HL-60/S4 treated with retinoic acid at 250 ng/mL for 4 days and 3 days (cell line): ENCODE data around the gene NAALADL2.

Source experiments
- in situ Hi-C: fragments of 300-500 bp; cut with MboI; formaldehyde crosslinking; loops from 2 replicates; pipeline ENCODE4 v1.7.0; 2022; ENCODE audit warnings: low sequenced_read_pairs

The NAALADL2 gene

GRCh38 chr3:174859114-174859735 lies at the start of gene NAALADL2:
Gene NAALADL2 (plus strand): TSS chr3:174859334.
- in situ Hi-C loops: no loop called here

DNA sequence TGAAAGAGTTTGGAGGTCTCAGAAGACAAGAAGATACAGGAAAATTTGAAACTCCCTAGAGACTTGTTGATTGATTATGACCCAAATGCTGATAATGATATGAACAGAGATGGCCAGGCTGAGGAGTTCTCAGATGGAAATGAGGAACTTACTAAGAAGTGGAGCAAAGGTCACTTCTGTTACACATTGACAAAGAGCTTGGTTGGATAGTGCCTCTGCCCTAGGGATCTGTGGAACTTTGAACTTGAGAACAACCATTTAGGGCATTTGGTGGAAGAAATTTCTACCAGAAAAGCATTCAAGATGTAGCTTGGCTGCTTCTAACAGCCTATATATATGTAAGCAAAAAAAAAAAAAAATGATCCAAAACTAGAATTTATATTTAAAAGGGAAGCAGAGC lies 48.9 kb upstream of the NAALADL2 start:
- in situ Hi-C loops: no loop called here

GRCh38 chr3:174812172-174812862 lies 46.8 kb upstream of the NAALADL2 start:
- in situ Hi-C loops: no loop called here

GRCh38 chr3:174815750-174816149 lies 43.4 kb upstream of the NAALADL2 start:
- in situ Hi-C loops: no loop called here

- in situ Hi-C loops: no loop called here
Measured at GRCh38 chr3:174820885-174821284, 38.2 kb upstream of the NAALADL2 start.

DNA sequence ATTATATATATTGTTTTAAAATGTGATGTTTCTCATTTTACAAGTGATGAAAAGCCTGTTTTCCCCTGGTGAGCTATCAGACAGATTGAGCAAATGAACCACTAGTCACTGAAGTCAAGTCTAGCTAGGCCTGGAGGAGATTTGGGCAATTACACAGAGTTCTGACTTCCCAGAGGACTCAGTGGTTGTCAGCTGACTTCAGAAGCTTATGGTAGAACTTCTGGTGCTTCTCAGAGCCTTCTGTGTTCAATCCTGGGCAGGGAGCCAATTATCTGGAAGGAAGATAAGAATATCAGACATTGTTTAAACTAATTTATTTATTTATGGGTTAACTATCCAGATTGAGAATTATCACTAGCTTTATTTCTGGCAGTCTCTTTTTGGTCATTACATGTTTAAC lies 37.7 kb upstream of the NAALADL2 start:
- in situ Hi-C loops: no loop called here

DNA sequence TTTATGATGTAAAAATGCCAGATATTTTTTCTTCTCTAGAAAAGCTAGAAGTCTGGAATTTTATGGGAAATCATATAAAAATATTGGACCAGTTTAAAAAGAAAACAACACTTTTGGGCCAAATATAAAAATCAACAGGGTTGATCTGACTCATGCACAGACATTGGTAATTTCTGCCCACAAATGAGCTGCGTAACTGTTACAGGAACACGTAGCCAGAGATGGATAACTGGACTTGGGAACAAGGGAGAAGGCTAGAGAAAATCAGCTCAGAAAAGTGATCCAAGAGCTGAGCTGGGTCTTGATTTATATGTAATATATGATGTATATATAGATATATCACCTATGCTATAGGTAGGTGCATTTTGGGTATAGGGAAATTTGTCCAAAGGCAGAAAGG lies 36.8 kb upstream of the NAALADL2 start:
- in situ Hi-C loops: no loop called here

DNA sequence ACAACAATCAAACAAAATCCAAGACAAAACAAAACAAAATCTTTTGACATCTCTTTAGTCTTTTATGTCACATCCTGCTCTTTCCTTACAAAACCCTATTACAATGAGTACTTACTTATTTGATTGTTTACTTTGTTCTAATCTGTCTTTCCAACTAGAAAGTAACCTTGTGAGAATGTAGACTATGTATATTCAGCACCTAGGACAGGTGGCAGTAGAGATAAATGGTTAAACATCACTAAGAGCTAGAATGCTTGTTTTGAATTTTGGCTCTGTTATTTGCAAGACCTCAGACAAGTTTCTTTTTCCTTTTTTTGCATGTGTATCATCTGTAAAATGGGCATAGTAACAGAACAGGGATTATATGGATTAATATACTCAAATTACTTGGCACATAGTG lies 33.1 kb upstream of the NAALADL2 start:
- in situ Hi-C loops: no loop called here

DNA sequence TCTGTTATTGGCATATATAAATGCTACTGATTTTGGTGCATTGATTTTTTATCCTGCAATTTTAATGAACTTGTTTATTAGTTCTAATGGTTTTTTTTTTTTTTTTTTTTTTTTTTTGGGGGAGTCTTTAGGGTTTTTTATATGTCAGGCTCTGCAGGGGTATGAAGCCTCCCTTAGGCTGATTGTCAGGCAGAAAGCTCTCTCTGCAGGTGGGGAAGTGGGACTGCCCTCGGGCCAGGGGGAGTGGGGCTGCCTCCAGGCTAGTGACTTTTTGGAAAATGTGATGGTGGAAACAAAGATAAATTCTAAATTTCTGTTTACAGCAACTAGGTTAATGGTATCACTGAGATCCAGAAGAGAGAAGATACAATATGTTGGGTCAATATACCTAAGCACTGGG lies 14.4 kb upstream of the NAALADL2 start:
- in situ Hi-C loops: no loop called here

DNA sequence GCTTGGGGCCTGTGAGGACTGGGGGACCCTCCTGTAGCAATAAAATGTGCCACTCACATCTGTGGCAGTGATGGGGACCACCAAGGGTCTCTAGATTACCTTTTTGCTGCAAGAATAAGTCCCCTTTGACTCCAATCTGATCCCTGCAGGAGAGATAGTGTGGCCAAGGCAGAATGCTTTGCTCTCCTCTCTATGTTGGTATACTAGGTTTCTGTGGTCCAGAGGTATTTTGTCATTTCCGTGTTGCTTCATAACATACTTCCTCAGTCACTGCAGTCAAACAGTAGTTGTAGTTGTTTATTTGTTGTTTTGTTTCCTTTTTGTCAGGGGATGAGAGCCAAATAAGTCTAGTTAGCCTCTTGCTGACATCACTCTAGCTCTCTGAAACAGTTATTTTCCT lies 13.1 kb upstream of the NAALADL2 start:
- in situ Hi-C loops: no loop called here

DNA sequence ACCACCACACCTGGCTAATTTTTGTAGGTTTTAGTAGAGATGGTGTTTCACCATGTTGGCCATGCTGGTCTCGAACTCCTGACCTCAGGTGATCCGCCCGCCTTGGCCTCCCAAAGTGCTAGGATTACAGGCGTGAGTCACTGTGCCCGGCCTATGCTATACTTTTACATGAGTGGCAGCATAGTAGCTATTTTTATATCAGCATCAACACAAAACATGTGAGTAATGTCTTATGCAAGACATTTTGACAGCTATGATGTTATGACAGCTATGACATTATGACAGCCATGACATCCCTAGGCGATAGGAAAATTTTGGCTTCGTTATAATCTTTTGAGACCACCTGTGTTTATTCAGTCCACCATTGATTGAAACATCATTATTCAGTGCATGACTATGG lies 4.1 kb upstream of the NAALADL2 start:
- in situ Hi-C loops: no loop called here

GRCh38 chr3:174857301-174857700 lies 1.8 kb upstream of the NAALADL2 start:
- in situ Hi-C loops: no loop called here

DNA sequence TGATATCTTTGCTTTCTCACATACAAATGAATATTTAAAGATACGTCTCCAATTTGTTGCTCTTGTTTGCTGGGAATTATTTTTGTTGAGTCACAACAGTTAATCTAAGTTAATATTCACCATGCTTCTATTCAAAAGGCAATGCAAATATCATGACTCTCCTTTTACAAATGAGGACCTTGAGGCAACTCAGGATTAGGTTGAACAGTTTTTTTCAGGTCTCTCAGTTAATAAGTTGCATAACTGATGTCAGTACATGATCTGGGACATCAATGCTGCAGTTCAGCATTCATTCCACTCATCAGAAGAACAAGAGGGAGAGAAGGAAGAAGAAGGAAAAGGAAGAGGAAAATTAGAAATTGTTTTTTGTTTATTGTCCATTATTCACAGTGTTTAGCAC lies 781 bp upstream of the NAALADL2 start:
- in situ Hi-C loops: no loop called here

- in situ Hi-C loops: no loop called here
Measured at GRCh38 chr3:174859756-174860155, 622 bp downstream of the NAALADL2 start.

DNA sequence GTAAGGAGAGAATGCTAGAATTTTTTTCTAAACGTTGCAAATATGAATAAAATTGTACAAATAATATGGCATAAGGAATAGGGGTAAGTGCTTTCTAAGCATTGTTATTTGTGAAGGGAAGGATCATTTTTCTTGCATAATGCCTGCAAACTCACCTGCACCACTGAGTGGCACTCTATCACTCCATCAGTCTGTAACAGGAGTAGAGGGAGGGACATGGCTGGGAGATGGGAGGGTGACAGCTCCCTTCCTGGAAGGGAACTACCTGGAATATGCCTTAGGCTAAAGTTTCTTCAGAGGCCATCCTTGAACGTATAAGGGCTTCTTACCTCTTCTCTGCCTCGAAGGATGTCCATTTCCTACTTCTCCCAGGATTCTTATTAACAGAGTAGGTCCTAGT lies 3.0 kb downstream of the NAALADL2 start:
- in situ Hi-C loops: no loop called here

DNA sequence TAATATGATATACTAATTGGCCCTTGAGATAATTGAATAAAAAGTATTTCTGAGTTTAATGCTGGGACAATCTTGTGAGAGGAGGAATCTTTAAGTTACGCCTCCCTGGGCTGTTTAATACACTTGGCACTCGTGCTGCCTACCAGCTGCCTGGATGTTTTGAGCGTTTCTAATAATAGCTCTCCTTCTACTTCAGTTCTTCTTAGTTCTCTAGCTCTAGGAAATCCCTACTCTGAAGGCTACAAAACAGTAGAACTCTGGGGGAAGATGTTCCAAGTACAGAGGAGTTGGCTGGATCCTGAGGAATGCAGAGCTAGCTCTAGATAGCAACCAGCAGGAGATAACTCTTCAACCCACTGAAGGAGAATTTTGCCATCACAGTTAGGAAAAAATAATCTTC lies 3.5 kb downstream of the NAALADL2 start:
- in situ Hi-C loops: no loop called here

DNA sequence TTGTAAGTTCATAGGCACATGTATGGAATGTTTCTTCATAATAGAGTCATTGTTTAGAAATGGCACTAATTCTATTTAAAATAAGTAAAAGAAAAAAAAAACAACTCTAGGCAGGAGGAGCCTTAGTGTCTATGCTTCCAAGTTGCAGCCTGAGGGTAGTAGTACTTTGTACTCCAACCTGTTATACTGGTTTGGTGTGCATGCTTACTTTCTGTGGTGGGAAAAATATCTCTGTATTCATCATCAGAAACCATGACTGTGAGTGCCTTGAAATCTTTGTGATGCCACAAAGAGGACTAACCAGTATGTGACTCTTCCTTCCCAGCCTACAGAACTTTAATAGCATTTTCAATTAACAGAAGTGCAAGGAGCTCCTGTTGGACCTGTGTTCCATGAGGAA lies 4.4 kb downstream of the NAALADL2 start:
- in situ Hi-C loops: no loop called here

GRCh38 chr3:174869448-174869847 lies 10.3 kb downstream of the NAALADL2 start:
- in situ Hi-C loops: no loop called here

DNA sequence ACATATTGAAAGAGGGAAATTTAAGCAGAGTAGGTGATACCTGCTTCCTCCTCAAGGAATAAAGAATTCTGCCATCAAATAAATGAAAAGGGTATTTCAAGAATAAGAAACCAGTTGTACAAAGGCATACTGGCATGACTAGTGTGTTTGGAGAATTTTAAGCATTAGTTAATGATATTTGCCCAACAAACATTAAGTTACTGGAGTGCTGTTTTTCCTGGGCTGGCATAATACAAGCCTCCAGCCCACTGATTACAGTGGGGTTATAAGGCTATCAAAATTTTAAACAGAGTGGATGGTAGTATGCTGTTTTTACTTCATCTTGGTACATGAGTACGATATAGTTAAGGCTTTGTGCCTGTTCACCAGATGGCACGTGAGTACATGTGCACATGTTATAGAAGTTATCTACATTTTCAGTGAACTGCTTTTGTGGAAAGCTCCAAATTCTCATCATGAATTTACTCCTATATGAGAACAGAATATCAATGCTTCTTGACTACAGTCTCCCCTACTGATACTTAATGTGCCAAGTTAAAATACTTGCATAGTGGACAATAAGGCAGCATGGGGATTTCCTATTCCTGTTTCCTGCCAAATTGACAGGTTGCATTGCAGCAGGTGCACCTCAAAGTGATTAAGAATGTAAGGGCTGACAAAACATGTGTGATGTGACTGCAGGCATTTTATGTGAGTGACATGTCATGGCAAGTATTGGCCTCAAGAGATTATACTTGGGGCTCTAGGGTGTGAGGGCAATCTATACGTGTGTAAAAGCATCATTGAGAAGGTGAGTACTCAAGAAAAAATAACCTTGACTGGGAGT lies 14.9 kb downstream of the NAALADL2 start:
- in situ Hi-C loops: no loop called here

GRCh38 chr3:174882789-174883188 lies 23.7 kb downstream of the NAALADL2 start:
- in situ Hi-C loops: no loop called here

DNA sequence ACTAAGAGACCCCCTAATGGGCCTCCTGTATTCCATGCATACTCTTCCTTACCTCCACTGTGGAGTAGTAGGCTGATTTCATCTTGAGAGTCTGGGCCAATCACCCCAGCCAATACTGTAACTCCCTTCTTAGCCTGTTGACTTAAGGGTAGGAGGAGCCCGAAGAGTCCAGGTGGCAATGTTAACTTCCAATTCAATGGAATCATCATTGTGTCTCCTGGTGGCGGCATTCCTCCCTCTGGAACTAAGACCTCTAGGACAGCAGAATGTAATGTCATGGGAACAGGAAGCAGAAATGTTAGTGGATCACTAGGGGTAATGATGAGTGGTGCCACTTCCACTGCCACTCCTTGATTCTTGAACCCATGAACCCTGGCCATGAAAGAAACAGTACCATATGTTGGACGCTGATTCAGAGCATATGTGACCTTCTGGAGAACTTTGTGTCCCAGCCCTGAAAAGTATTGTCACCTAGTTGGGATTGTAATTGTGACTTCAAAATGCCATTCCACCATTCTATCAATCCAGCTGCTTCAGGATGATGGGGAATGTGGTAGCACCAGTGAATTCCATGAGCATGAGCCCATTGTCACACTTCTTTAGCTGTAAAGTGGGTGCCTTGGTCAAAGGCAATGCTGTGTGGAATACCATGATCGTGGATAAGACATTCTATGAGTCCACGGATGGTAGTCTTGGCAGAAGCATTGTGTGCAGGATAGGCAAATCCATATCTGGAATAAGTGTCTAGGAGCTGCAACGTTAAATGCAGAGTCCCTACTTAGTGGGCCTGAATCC lies 24.9 kb downstream of the NAALADL2 start:
- in situ Hi-C loops: no loop called here
